ENCODE data around the gene GGT6.

DNA sequence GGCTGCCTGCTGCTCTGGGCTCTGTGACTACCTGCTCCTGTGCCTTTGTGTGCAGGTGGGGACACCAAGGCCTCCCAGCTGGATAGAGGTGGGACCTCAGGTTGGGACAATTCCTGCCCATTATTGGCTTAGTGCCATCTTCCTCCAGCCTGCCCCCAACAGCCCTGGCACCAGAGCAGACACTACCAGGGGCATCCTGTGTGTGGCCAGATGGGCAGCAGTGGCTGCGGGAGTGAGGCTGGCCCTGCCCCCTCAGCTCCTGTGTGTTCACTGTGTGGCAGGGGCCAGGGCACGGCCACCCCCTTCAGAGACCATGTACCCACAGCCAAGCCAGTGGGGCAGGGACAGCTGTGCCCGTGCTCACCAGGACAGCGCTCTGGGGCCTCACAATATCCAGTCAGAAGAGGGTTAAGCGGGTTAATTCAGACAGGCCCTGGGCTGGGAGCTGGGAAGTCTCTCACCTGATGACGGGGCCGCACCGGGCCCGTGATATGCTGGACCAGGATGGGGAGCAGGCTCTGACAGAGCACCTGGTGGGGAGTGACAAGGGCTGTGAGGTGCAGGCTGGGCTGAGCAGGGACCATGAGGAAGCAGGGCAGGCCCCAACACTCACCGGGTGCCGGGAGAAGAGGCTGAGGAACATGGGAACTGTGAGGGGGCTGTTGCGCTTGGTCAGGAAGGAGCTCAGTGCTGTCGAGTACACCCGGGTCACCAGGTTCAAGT, 18.2 kb downstream of the GGT6 start:
- no peak for TF ChIP-seq POLR2AphosphoS5 (IDR thresholded peaks at IDR 0.05)
- TF ChIP-seq, protein P1, sequence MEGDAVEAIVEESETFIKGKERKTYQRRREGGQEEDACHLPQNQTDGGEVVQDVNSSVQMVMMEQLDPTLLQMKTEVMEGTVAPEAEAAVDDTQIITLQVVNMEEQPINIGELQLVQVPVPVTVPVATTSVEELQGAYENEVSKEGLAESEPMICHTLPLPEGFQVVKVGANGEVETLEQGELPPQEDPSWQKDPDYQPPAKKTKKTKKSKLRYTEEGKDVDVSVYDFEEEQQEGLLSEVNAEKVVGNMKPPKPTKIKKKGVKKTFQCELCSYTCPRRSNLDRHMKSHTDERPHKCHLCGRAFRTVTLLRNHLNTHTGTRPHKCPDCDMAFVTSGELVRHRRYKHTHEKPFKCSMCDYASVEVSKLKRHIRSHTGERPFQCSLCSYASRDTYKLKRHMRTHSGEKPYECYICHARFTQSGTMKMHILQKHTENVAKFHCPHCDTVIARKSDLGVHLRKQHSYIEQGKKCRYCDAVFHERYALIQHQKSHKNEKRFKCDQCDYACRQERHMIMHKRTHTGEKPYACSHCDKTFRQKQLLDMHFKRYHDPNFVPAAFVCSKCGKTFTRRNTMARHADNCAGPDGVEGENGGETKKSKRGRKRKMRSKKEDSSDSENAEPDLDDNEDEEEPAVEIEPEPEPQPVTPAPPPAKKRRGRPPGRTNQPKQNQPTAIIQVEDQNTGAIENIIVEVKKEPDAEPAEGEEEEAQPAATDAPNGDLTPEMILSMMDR (IDR thresholded peaks at IDR 0.05) = no peak
